Subcutaneous adipose tissue (tissue), 4 donors: ENCODE results near the gene SLN. TPM values are rescaled to one million over a fixed set of nuclear protein-coding genes. Genes with fewer than 3 reads are reported as not detected.

ENCODE experiments used
- CTCF ChIP-seq: fragments of 450-650 bp; IDR thresholded peaks from one replicate; pipeline ENCODE4 v1.5.1; 2016; ENCODE audit warnings: low read depth, mild to moderate bottlenecking, control low read depth, antibody characterized with exemption, moderate library complexity
- total RNA-seq, 4 donors: library from RNA; depleted of rRNA; stranded (reverse); fragments of >200 nt; gene quantifications; one replicate each; pipeline ENCODE4 v1.1.0, GENCODE V29; 2016

Gene SLN
- total RNA-seq, 4 donors from 2014 or later = not detected

- TF ChIP-seq CTCF = no peak
Measured at GRCh38 chr11:107747622-107748021, 35.8 kb upstream of the SLN start.

GRCh38 chr11:107744736-107745135 is 32.9 kb upstream of the SLN start:
- TF ChIP-seq CTCF = no peak

GRCh38 chr11:107743191-107743590 is 31.3 kb upstream of the SLN start:
- no peak for TF ChIP-seq CTCF

- TF ChIP-seq CTCF = no peak
Measured at GRCh38 chr11:107741044-107741823, 29.4 kb upstream of the SLN start.

- no peak for TF ChIP-seq CTCF
Measured at GRCh38 chr11:107740271-107740670, 28.4 kb upstream of the SLN start.

- TF ChIP-seq CTCF = no peak
Measured at GRCh38 chr11:107736546-107736945, 24.7 kb upstream of the SLN start.

- TF ChIP-seq CTCF = no peak
Measured at GRCh38 chr11:107733518-107733917, 21.7 kb upstream of the SLN start.
